AG04450 (cell line): ENCODE data around the gene GSTA4. TPM values are rescaled to one million over a fixed set of nuclear protein-coding genes. Genes with fewer than 3 reads are reported as not detected.

ENCODE experiments used
- CTCF ChIA-PET: fragments of 300-600, 350-600 bp; formaldehyde crosslinking; extraction: SDS; loops from one replicate; lab custom pipeline; 2022; ENCODE audit warnings: antibody characterized with exemption, inconsistent platforms; lab: Charles Lee
- POLR2A ChIA-PET: fragments of 350-600 bp; formaldehyde crosslinking; extraction: SDS; loops from one replicate; lab custom pipeline; 2021; ENCODE audit warnings: antibody characterized with exemption, inconsistent platforms; lab: Yijun Ruan, JAX
- DNase-seq: peaks from one replicate; pipeline ENCODE4 v3.0.0-alpha.2; 2011; ENCODE audit warnings: low read depth, low spot score
- H3K27ac ChIP-seq: one replicate; pipeline ENCODE4 v1.5.1; 2012; ENCODE audit warnings: low read depth, low read length, control low read depth
- H3K27me3 ChIP-seq: one replicate; pipeline ENCODE4 v1.6.0; 2012; ENCODE audit warnings: low read length; ENCODE audit not compliant: control insufficient read depth, insufficient read depth
- H3K4me3 ChIP-seq: 2 replicates; pipeline ENCODE4 v1.5.1; 2011; ENCODE audit warnings: mild to moderate bottlenecking, low read depth, low read length, control low read depth
- H3K9me3 ChIP-seq: 2 replicates; pipeline ENCODE4 v1.5.1; 2012; ENCODE audit warnings: low read length; ENCODE audit not compliant: control insufficient read depth, insufficient read depth
- polyA plus RNA-seq: library from polyadenylated mRNA; depleted of rRNA; stranded (reverse); fragments of >200 nt; gene quantifications from 2 replicates; pipeline ENCODE4 v1.2.3, GENCODE V29; 2011
- TF ChIP-seq, protein P1 (sequence below): IDR thresholded peaks from 2 replicates; pipeline ENCODE4 v1.5.1; 2011; ENCODE audit warnings: low read depth, low read length, control low read depth, inconsistent platforms

GSTA4 gene
- polyA plus RNA-seq, 1 experiment: 76.7 TPM

DNA sequence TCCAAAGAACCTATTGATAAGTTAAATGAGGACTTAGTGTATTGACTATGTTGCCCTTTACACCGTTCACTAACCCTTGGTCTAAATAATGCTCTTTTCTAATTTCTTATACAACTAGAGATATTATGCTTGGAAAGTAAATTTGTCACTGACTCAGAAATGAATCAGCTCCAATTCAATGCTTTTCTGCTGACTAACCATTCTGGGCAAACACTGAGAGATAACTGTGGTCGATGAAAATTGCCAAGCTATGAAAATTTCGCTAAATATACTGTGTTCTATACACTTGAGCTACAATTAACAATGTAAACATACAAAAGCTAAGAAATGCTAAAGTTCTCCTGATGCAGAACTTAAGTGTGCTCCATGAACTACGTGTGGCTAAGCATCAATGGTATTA, 47.0 kb upstream of the GSTA4 start:
- Histone ChIP-seq H3K4me3 (no peak overlapping the region), H3K27me3 (no peaks in the 10 kb centered on the region), H3K9me3 (no peaks in the 10 kb centered on the region), H3K27ac (peak overlapping the region; percentile 79)
- CTCF ChIA-PET: interaction anchor here (0.6 to 2.9 kb wide), 3 partner anchors 12 to 160 kb away, joined by 3 to 30 read pairs (median 3); partner anchors contain the start of gene GSTA4
- POLR2A ChIA-PET: interaction anchor here (0.6 to 2.0 kb wide), 5 partner anchors 9 to 629 kb away, joined by 3 to 14 read pairs (median 5); partner anchors contain the start of gene GSTA4
- peak; percentile 79 for DNase-seq
- TF ChIP-seq, protein P1, sequence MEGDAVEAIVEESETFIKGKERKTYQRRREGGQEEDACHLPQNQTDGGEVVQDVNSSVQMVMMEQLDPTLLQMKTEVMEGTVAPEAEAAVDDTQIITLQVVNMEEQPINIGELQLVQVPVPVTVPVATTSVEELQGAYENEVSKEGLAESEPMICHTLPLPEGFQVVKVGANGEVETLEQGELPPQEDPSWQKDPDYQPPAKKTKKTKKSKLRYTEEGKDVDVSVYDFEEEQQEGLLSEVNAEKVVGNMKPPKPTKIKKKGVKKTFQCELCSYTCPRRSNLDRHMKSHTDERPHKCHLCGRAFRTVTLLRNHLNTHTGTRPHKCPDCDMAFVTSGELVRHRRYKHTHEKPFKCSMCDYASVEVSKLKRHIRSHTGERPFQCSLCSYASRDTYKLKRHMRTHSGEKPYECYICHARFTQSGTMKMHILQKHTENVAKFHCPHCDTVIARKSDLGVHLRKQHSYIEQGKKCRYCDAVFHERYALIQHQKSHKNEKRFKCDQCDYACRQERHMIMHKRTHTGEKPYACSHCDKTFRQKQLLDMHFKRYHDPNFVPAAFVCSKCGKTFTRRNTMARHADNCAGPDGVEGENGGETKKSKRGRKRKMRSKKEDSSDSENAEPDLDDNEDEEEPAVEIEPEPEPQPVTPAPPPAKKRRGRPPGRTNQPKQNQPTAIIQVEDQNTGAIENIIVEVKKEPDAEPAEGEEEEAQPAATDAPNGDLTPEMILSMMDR: no peak

DNA sequence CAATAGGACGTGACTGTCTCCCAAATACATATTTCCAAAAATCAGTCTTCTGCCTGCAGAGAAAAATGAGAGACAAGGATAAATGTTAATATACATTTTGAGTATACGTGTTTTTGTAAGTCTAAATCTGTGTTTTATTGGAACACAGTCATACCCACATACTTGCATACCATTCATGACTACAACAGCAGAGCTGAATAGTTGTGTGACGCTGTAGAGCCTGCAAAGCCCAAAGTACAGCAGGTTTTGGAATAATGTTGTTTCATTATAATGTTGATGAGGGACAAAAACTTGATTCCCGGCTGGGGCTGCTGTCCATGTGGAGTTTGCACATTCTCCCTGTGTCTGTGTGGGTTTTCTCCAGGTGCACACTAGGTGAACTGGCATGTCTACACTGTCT, 46.3 kb upstream of the GSTA4 start:
- POLR2A ChIA-PET: interaction anchor here (0.9 to 2.0 kb wide), 4 partner anchors 8 to 47 kb away, joined by 3 to 14 read pairs (median 6); partner anchors contain the start of gene GSTA4
- Histone ChIP-seq H3K27me3 (no peaks in the 10 kb centered on the region), H3K27ac (peak overlapping the region; percentile 93), H3K9me3 (no peaks in the 10 kb centered on the region), H3K4me3 (no peak overlapping the region; the same call in 1 of the 2 replicates)
- TF ChIP-seq, protein P1: no peak
- DNase-seq: no peak
- CTCF ChIA-PET: interaction anchor here (2.9 kb wide), 1 partner anchor 47 kb away, joined by 30 read pairs; the partner anchor contains the start of gene GSTA4

DNA sequence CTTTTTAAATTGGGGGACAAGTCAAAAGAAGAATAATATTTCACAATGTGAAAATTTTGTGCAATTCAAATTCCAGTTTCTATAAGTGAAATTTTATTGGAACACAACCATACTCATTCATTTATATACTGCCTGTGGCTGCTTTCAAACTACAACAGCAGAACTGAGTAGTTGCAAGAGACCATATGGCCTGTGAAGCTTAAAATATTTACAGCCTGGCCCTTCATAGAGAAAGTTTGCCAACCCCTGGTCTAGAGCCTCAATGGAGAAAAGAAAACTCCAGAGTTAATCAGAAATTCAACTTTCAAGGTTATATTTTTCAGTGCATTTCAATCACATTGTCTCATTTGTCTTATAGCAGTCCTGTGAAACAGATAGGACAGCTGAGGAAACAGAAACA, 43.5 kb upstream of the GSTA4 start:
- TF ChIP-seq, protein P1: no peak
- no peak for DNase-seq
- ChIA-PET CTCF (interaction anchor here (1.6 kb wide), 1 partner anchor 44 kb away, joined by 3 read pairs; no protein-coding TSS in a partner anchor), POLR2A (interaction anchor here (1.0 kb wide), 1 partner anchor 43 kb away, joined by 3 read pairs; no protein-coding TSS in a partner anchor)
- Histone ChIP-seq H3K27ac (no peak overlapping the region), H3K27me3 (no peaks in the 10 kb centered on the region), H3K4me3 (no peak overlapping the region), H3K9me3 (no peaks in the 10 kb centered on the region)

DNA sequence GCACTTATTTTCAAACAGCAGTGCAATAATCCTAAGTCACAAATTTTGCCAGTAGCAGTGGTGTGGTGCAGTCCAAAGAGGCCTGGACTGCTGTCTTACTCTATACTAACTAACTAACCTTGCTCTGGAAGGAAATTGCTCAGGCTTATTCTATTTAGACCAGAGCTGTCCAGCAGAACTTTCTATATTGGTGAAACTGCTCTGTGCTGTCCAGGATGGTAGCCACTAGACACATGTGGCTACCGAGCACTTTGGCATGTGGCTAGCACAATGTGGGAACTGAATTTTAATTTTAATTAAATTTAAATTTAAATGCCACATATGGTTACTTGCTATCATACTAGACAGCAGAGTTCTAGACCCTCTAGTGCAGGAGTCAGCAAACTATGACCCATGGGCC, 43.1 kb upstream of the GSTA4 start:
- ChIA-PET POLR2A (interaction anchor here (1.0 kb wide), 1 partner anchor 43 kb away, joined by 3 read pairs; no protein-coding TSS in a partner anchor), CTCF (interaction anchor here (1.6 kb wide), 1 partner anchor 44 kb away, joined by 3 read pairs; no protein-coding TSS in a partner anchor)
- Histone ChIP-seq H3K9me3 (no peaks in the 10 kb centered on the region), H3K27me3 (no peaks in the 10 kb centered on the region), H3K4me3 (no peak overlapping the region), H3K27ac (no peak overlapping the region)
- TF ChIP-seq, protein P1: no peak
- DNase-seq: no peak
